Measurements from ENCODE around the gene ERCC1.

ERCC1 gene

GRCh38 chr19:45440873-45441654 lies 17.3 kb upstream of the ERCC1 start:
- no peak overlapping the region for H3K9ac ChIP-seq (ENCODE audit: low read length)
- H3K9me2 ChIP-seq (replicated peaks; ENCODE audit: insufficient read depth, low read length): no peaks in the 10 kb centered on the region
- H2AFZ ChIP-seq (ENCODE audit: low read depth, low read length, severe bottlenecking): no peak overlapping the region
- no peak overlapping the region for H3K4me2 ChIP-seq (ENCODE audit: low read depth, low read length, poor library complexity, severe bottlenecking)
- H3K79me2 ChIP-seq (ENCODE audit: insufficient read depth, low read length): no peaks in the 10 kb centered on the region
- no peaks in the 10 kb centered on the region for H3K27me3 ChIP-seq (ENCODE audit: low read length)
- no peaks in the 10 kb centered on the region for H3K36me3 ChIP-seq (ENCODE audit: low read length)
- peaks cover 20% of the 10 kb centered on the region for H3F3A ChIP-seq (ENCODE audit: insufficient read depth)
- H3K27ac ChIP-seq (ENCODE audit: low read depth, low read length): no peak overlapping the region
- H3K4me3 ChIP-seq (ENCODE audit: insufficient read depth, low read length, poor library complexity, severe bottlenecking): no peak overlapping the region
- TF ChIP-seq CTCF (IDR thresholded peaks at IDR 0.05; ENCODE audit: insufficient read depth, low read length, poor library complexity, severe bottlenecking): no peak
- TF ChIP-seq EZH2phosphoT487 (conservative IDR thresholded peaks at IDR 0.05; ENCODE audit: low read length): no peak
- no peaks in the 10 kb centered on the region for H4K20me1 ChIP-seq (ENCODE audit: low read depth, low read length)
- H3K9me3 ChIP-seq (ENCODE audit: insufficient read depth, low read length): no peaks in the 10 kb centered on the region

DNA sequence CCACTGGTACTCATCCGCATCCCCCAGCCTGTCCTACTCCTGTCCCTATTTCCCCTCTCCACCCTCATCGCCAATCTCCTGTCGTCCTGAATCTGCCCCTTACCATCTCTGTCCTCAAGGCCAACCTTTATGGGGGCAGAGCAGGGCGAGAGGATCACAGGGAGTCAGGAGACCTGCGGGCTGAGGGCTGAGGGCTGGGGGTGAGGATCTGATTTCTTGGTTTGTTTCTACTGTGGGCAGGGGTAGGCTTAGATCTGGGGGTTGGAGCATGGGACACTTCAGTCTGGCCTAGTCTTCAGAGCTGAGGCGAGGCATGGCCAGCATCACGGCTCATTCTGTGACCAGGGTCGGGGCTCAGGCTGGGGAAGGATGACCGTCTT lies 16.5 kb upstream of the ERCC1 start:
- Histone ChIP-seq H3K9me2 (replicated peaks; ENCODE audit: insufficient read depth, low read length) (no peaks in the 10 kb centered on the region), H3K79me2 (ENCODE audit: insufficient read depth, low read length) (no peaks in the 10 kb centered on the region), H3K9ac (ENCODE audit: low read length) (peak overlapping the region; percentile 63), H3K4me3 (ENCODE audit: insufficient read depth, low read length, poor library complexity, severe bottlenecking) (peak overlapping the region; percentile 68), H3K27me3 (ENCODE audit: low read length) (no peaks in the 10 kb centered on the region), H4K20me1 (ENCODE audit: low read depth, low read length) (no peaks in the 10 kb centered on the region), H3K36me3 (ENCODE audit: low read length) (no peaks in the 10 kb centered on the region), H3F3A (ENCODE audit: insufficient read depth) (peaks cover 17% of the 10 kb centered on the region), H3K4me2 (ENCODE audit: low read depth, low read length, poor library complexity, severe bottlenecking) (peak overlapping the region; percentile 91), H2AFZ (ENCODE audit: low read depth, low read length, severe bottlenecking) (peak overlapping the region; percentile 93), H3K27ac (ENCODE audit: low read depth, low read length) (no peak overlapping the region), H3K9me3 (ENCODE audit: insufficient read depth, low read length) (no peaks in the 10 kb centered on the region)
- TF ChIP-seq CTCF (IDR thresholded peaks at IDR 0.05; ENCODE audit: insufficient read depth, low read length, poor library complexity, severe bottlenecking): no peak
- no peak for TF ChIP-seq EZH2phosphoT487 (conservative IDR thresholded peaks at IDR 0.05; ENCODE audit: low read length)

DNA sequence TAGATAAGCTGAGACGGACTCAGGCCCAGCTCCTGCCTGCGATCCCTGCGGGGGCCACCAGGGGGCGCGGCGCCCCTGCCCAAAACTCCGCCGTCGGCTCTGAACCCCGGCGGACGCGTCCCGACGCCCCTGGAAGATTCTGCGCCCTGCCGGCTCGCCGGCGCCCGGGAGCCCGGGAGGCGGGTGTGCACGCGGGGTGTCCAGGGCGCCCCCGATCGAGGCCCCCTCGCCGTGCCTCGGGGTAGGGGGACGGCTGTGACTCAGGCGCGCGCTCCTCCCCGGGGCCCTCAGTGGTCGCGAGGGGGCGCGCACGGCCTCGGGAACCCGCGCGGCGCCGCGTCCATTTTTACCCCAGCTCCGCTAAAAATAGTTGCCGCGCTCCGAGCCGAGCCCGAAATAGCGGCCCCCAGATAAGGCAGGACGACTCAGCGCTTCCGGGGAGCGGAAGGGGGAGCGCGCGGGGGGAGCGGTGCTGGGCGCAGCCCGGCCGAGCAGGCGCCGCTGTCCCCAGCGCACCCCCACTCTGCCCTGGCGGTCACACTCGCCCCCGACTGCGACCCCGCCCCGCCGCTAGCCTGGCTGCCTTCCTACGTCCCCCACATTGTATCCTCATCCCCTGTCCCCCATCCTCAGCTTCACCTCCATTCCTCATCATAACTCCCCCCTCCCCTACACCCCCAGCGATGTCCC lies 16.0 kb upstream of the ERCC1 start:
- TF ChIP-seq CTCF (IDR thresholded peaks at IDR 0.05; ENCODE audit: insufficient read depth, low read length, poor library complexity, severe bottlenecking) (peak; percentile 97), EZH2phosphoT487 (conservative IDR thresholded peaks at IDR 0.05; ENCODE audit: low read length) (no peak)
- Histone ChIP-seq H3K27ac (ENCODE audit: low read depth, low read length) (peak overlapping the region; percentile 60), H3K36me3 (ENCODE audit: low read length) (no peaks in the 10 kb centered on the region), H2AFZ (ENCODE audit: low read depth, low read length, severe bottlenecking) (peak overlapping the region; percentile 93), H3K9me2 (replicated peaks; ENCODE audit: insufficient read depth, low read length) (no peaks in the 10 kb centered on the region), H3K79me2 (ENCODE audit: insufficient read depth, low read length) (no peaks in the 10 kb centered on the region), H3K27me3 (ENCODE audit: low read length) (no peaks in the 10 kb centered on the region), H3F3A (ENCODE audit: insufficient read depth) (peaks cover 16% of the 10 kb centered on the region), H3K9ac (ENCODE audit: low read length) (peak overlapping the region; percentile 63), H3K4me3 (ENCODE audit: insufficient read depth, low read length, poor library complexity, severe bottlenecking) (peak overlapping the region; percentile 68), H4K20me1 (ENCODE audit: low read depth, low read length) (no peaks in the 10 kb centered on the region), H3K9me3 (ENCODE audit: insufficient read depth, low read length) (no peaks in the 10 kb centered on the region), H3K4me2 (ENCODE audit: low read depth, low read length, poor library complexity, severe bottlenecking) (peak overlapping the region; percentile 91)
